Astrocyte (in vitro differentiated cells and primary cell): ENCODE results near the gene PCDHA2.

Experiments
- CTCF ChIP-seq: IDR thresholded peaks from 2 replicates; pipeline ENCODE4 v1.5.1; 2011; ENCODE audit warnings: low read depth, mild to moderate bottlenecking, inconsistent platforms, low read length, moderate library complexity; ENCODE audit not compliant: insufficient read depth
- EZH2 ChIP-seq: IDR thresholded peaks from 2 replicates; pipeline ENCODE4 v1.6.1; 2012; ENCODE audit warnings: mild to moderate bottlenecking, low read length, inconsistent platforms; ENCODE audit not compliant: insufficient read depth

GRCh38 chr5:140835622-140836510 is 41.2 kb downstream of the PCDHA2 start:
- TF ChIP-seq EZH2 (no peak), CTCF (no peak)
